ENCODE results near the gene NEU1. TPM values are rescaled to one million over a fixed set of nuclear protein-coding genes. Genes with fewer than 3 reads are reported as not detected.
"Not testable (repeated sequence)": the region's sequence is repeated elsewhere in the genome, so short reads cannot be mapped to it uniquely, and the experiment has no call there.

Gene NEU1
- total RNA-seq, 1 experiment from 2014 or later = 15.1 TPM

- H3K27ac ChIP-seq (ENCODE audit: low read depth, low read length) = no peak overlapping the region
- H3K36me3 ChIP-seq (ENCODE audit: control insufficient read depth in 1 of 2, insufficient read depth in 2 of 2, low read length in 2 of 2) = no peaks in the 10 kb centered on the region
- ATAC-seq = no peak
- CTCF ChIA-PET = no interaction called here
- no peaks in the 10 kb centered on the region for H3K9me2 ChIP-seq (ENCODE audit: insufficient read depth)
- H3K9me3 ChIP-seq (ENCODE audit: control insufficient read depth in 1 of 2, insufficient read depth in 1 of 2, low read depth in 1 of 2, low read length in 2 of 2) = peaks cover 0 to 5% of the 10 kb centered on the region in 2 experiments; a peak in 1 of 4 replicates
- no TSS peak for BruUV-seq (replicated peaks)
- RAD21 ChIA-PET (ENCODE audit: low non-redundant PET in 1 of 2, low total read pairs in 2 of 2, uncharacterized antibody in 2 of 2, unreplicated experiment in 2 of 2) = no interaction called here
- POLR2A ChIA-PET = interaction anchor here (1.6 to 3.3 kb wide), 2 partner anchors 10 to 16 kb away, joined by 4 to 24 read pairs; partner anchors contain the start of gene HSPA1B
- TF ChIP-seq POLR2AphosphoS5 (IDR thresholded peaks at IDR 0.05; ENCODE audit: low read depth, low read length) (no peak), RAD21 (IDR thresholded peaks at IDR 0.05; ENCODE audit: low read depth) (no peak), YY1 (IDR thresholded peaks at IDR 0.05; ENCODE audit: extremely low read depth, insufficient replicate concordance, low read depth, low read length) (no peak), MAX (IDR thresholded peaks at IDR 0.05) (no peak), ATF3 (IDR thresholded peaks at IDR 0.05) (no peak), FOSL1 (IDR thresholded peaks at IDR 0.05; ENCODE audit: low read depth) (no peak), CBX3 (IDR thresholded peaks at IDR 0.05; ENCODE audit: low read depth) (no peak), REST (IDR thresholded peaks at IDR 0.05; ENCODE audit: low read depth) (no peak), EZH2phosphoT487 (IDR thresholded peaks at IDR 0.05; ENCODE audit: borderline replicate concordance) (no peak), SP1 (IDR thresholded peaks at IDR 0.05; ENCODE audit: low read depth) (no peak), CEBPB (IDR thresholded peaks at IDR 0.05; ENCODE audit: low read depth) (no peak), JUND (IDR thresholded peaks at IDR 0.05) (no peak), ELF1 (IDR thresholded peaks at IDR 0.05; ENCODE audit: borderline replicate concordance, low read depth) (no peak), ZFX (IDR thresholded peaks at IDR 0.05) (no peak), SRF (IDR thresholded peaks at IDR 0.05; ENCODE audit: low read depth) (no peak), ZNF274 (IDR thresholded peaks at IDR 0.05; ENCODE audit: low read depth, low read length) (no peak), CTCF (IDR thresholded peaks at IDR 0.05 in 2 of 3, conservative IDR thresholded peaks at IDR 0.05 in 1 of 3; ENCODE audit: borderline replicate concordance in 1 of 3, insufficient read depth in 1 of 3, low read depth in 2 of 3, low read length in 2 of 3) (no peak)
- H4K20me1 ChIP-seq (ENCODE audit: insufficient read depth) = no peaks in the 10 kb centered on the region
- H3K27me3 ChIP-seq (ENCODE audit: insufficient read depth, low read length) = no peaks in the 10 kb centered on the region
- intact Hi-C loops (cut with micrococcal nuclease) = no loop called here
- no peak overlapping the region for H3K4me2 ChIP-seq (ENCODE audit: low read length)
- no peak overlapping the region for H2AFZ ChIP-seq (ENCODE audit: low read depth, low read length, poor library complexity, severe bottlenecking)
- peaks cover 1% of the 10 kb centered on the region for H3K79me2 ChIP-seq (ENCODE audit: insufficient read depth, low read length)
- no peak for DNase-seq (ENCODE audit: low read depth, low spot score)
- peaks cover 26 to 28% of the 10 kb centered on the region in 2 experiments for H3K4me1 ChIP-seq (ENCODE audit: control insufficient read depth in 1 of 2, insufficient read depth in 2 of 2, low read length in 2 of 2)
- no peak overlapping the region for H3K9ac ChIP-seq (ENCODE audit: low read length)
- no peak overlapping the region for H3K4me3 ChIP-seq (replicated peaks in 1 of 2; ENCODE audit: low read depth in 1 of 2, low read length in 2 of 2)
Observed at GRCh38 chr6:31811645-31812044, 51.0 kb downstream of the NEU1 start.

GRCh38 chr6:31808599-31808998 lies 54.0 kb downstream of the NEU1 start:
- H3K4me2 ChIP-seq (ENCODE audit: low read length); H4K20me1 ChIP-seq (ENCODE audit: insufficient read depth); H3K9me3 ChIP-seq (ENCODE audit: control insufficient read depth in 1 of 2, insufficient read depth in 1 of 2, low read depth in 1 of 2, low read length in 2 of 2); CTCF ChIA-PET; H3K4me3 ChIP-seq (replicated peaks in 1 of 2; ENCODE audit: low read depth in 1 of 2, low read length in 2 of 2); RAD21 ChIA-PET (ENCODE audit: low non-redundant PET in 1 of 2, low total read pairs in 2 of 2, uncharacterized antibody in 2 of 2, unreplicated experiment in 2 of 2); H3K27ac ChIP-seq (ENCODE audit: low read depth, low read length); H3K36me3 ChIP-seq (ENCODE audit: control insufficient read depth in 1 of 2, insufficient read depth in 2 of 2, low read length in 2 of 2); H3K9me2 ChIP-seq (ENCODE audit: insufficient read depth); H2AFZ ChIP-seq (ENCODE audit: low read depth, low read length, poor library complexity, severe bottlenecking); H3K27me3 ChIP-seq (ENCODE audit: insufficient read depth, low read length); intact Hi-C loops (cut with micrococcal nuclease); POLR2A ChIA-PET; DNase-seq (ENCODE audit: low read depth, low spot score); ATAC-seq; H3K9ac ChIP-seq (ENCODE audit: low read length); BruUV-seq (replicated peaks): not testable (repeated sequence)
- Histone ChIP-seq H3K4me1 (ENCODE audit: control insufficient read depth in 1 of 2, insufficient read depth in 2 of 2, low read length in 2 of 2) (peaks cover 20 to 23% of the 10 kb centered on the region in 2 experiments), H3K79me2 (ENCODE audit: insufficient read depth, low read length) (peaks cover 28% of the 10 kb centered on the region)

Measured in HCT116 (cell line).